ENCODE data around the gene DCAF4. TPM values are rescaled to one million over a fixed set of nuclear protein-coding genes. Genes with fewer than 3 reads are reported as not detected.

DCAF4 gene
- total and polyA plus RNA-seq, 2 donors from 2014 or later = 11.0 to 23.1 TPM

DNA sequence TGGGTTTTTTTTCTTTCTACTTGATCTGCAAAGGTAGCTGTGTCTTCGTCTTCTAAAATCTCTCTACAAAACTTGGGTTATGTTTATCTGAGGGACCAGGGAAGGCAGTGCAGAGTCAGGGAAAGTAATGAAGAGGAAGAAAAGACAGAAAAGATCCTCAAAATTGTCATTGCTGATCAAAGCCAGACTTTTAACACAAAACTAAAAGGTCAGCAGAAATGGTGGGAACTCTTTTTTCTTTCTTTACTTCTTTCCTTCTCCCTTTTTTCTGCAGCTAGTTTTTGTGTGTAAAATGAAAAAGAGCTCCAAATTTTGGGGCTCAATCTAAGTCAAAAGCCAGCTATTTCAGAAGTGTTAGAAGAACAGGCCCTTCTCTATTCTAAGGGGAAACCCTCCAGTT is 44.2 kb upstream of the DCAF4 start:
- Histone ChIP-seq H3K9me3 (ENCODE audit: control insufficient read depth in 2 of 3, insufficient read depth in 1 of 3, low read length in 3 of 3) (peaks cover 0 to 3% (median 0%) of the 10 kb centered on the region in 3 donors), H3K4me3 (ENCODE audit: low read length in 3 of 3) (no peak overlapping the region), H3K4me1 (ENCODE audit: control insufficient read depth in 2 of 3, insufficient read depth in 2 of 3, low read depth in 1 of 3, low read length in 3 of 3) (peaks cover 0 to 8% (median 0%) of the 10 kb centered on the region in 3 donors), H3K27me3 (ENCODE audit: control insufficient read depth, insufficient read depth, low read length) (no peaks in the 10 kb centered on the region), H3K36me3 (ENCODE audit: control insufficient read depth in 2 of 3, insufficient read depth in 3 of 3, low read length in 3 of 3) (no peaks in the 10 kb centered on the region), H3K27ac (ENCODE audit: low read depth in 2 of 2, low read length in 2 of 2) (no peak overlapping the region), H3K9ac (ENCODE audit: low read length in 3 of 3) (no peak overlapping the region)
- FAIRE-seq = no peak
- TF ChIP-seq, protein P1, sequence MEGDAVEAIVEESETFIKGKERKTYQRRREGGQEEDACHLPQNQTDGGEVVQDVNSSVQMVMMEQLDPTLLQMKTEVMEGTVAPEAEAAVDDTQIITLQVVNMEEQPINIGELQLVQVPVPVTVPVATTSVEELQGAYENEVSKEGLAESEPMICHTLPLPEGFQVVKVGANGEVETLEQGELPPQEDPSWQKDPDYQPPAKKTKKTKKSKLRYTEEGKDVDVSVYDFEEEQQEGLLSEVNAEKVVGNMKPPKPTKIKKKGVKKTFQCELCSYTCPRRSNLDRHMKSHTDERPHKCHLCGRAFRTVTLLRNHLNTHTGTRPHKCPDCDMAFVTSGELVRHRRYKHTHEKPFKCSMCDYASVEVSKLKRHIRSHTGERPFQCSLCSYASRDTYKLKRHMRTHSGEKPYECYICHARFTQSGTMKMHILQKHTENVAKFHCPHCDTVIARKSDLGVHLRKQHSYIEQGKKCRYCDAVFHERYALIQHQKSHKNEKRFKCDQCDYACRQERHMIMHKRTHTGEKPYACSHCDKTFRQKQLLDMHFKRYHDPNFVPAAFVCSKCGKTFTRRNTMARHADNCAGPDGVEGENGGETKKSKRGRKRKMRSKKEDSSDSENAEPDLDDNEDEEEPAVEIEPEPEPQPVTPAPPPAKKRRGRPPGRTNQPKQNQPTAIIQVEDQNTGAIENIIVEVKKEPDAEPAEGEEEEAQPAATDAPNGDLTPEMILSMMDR (IDR thresholded peaks at IDR 0.05; ENCODE audit: borderline replicate concordance, extremely low read depth, insufficient read depth) = no peak
- intact Hi-C loops (cut with DNase I) = no loop called here
- DNase-seq = no peak

DNA sequence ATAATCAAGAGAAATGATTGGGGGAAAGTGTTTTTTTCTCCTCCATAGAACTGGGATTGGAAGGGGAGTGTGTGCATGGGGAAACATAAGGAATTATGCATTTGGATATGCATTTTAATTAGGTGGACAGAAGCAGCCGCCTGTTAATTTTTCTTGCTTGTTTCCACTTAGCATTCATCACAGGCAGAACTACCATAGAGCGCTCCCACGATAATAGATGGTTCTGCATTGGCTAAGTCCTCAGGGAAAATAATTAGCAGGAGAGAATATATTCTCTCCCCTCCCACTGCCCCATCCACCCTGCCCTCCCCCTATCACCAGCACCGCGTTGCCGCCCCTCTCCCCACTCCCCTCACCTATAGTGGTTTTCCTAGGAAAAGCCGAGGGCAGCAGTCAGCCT is 43.8 kb upstream of the DCAF4 start:
- H3K9me3 ChIP-seq (ENCODE audit: control insufficient read depth in 2 of 3, insufficient read depth in 1 of 3, low read length in 3 of 3) = peaks cover 0 to 3% (median 0%) of the 10 kb centered on the region in 3 donors
- H3K27ac ChIP-seq (ENCODE audit: low read depth in 2 of 2, low read length in 2 of 2) = no peak overlapping the region
- no peak overlapping the region for H3K9ac ChIP-seq (ENCODE audit: low read length in 3 of 3)
- no peaks in the 10 kb centered on the region for H3K27me3 ChIP-seq (ENCODE audit: control insufficient read depth, insufficient read depth, low read length)
- intact Hi-C loops (cut with DNase I) = no loop called here
- peaks cover 0 to 8% (median 0%) of the 10 kb centered on the region in 3 donors for H3K4me1 ChIP-seq (ENCODE audit: control insufficient read depth in 2 of 3, insufficient read depth in 2 of 3, low read depth in 1 of 3, low read length in 3 of 3)
- no peaks in the 10 kb centered on the region for H3K36me3 ChIP-seq (ENCODE audit: control insufficient read depth in 2 of 3, insufficient read depth in 3 of 3, low read length in 3 of 3)
- FAIRE-seq (no peak), DNase-seq (no peak)
- H3K4me3 ChIP-seq (ENCODE audit: low read length in 3 of 3) = no peak overlapping the region
- TF ChIP-seq, protein P1 (IDR thresholded peaks at IDR 0.05; ENCODE audit: borderline replicate concordance, extremely low read depth, insufficient read depth) = no peak

DNA sequence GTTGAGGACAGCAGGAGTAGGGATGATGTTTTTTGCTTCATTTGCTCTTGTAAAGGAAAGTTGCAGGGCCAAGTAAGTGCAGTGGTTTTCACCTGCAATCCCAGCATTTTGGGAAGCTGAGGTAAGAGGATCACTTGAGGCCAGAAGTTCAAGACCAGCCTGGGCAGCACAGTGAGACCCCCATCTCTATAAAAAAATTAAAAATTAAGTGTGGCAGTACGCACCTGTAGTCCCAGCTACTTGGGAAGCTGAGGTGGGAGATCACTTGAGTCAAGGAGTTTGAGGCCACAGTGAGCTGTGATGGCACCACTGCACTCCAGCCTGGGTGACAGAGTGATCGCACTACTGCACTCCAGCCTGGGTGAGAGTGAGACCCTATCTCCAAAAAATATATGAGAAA is 43.2 kb upstream of the DCAF4 start:
- Histone ChIP-seq H3K36me3 (ENCODE audit: control insufficient read depth in 2 of 3, insufficient read depth in 3 of 3, low read length in 3 of 3) (no peaks in the 10 kb centered on the region), H3K9ac (ENCODE audit: low read length in 3 of 3) (no peak overlapping the region), H3K4me1 (ENCODE audit: control insufficient read depth in 2 of 3, insufficient read depth in 2 of 3, low read depth in 1 of 3, low read length in 3 of 3) (peaks cover 0 to 9% (median 0%) of the 10 kb centered on the region in 3 donors), H3K27ac (ENCODE audit: low read depth in 2 of 2, low read length in 2 of 2) (no peak overlapping the region), H3K4me3 (ENCODE audit: low read length in 3 of 3) (no peak overlapping the region), H3K9me3 (ENCODE audit: control insufficient read depth in 2 of 3, insufficient read depth in 1 of 3, low read length in 3 of 3) (peaks cover 0 to 3% (median 0%) of the 10 kb centered on the region in 3 donors), H3K27me3 (ENCODE audit: control insufficient read depth, insufficient read depth, low read length) (no peaks in the 10 kb centered on the region)
- intact Hi-C loops (cut with DNase I) = no loop called here
- DNase-seq (no peak), FAIRE-seq (no peak)
- TF ChIP-seq, protein P1 (IDR thresholded peaks at IDR 0.05; ENCODE audit: borderline replicate concordance, extremely low read depth, insufficient read depth) = no peak

GRCh38 chr14:72883961-72884360 is 42.3 kb upstream of the DCAF4 start:
- H3K9ac ChIP-seq (ENCODE audit: low read length in 3 of 3) = no peak overlapping the region
- FAIRE-seq = no peak
- intact Hi-C loops (cut with DNase I) = no loop called here

More at GRCh38 chr14:72883961-72884360, 42.3 kb upstream of the DCAF4 start:
- no peak for DNase-seq
- no peak overlapping the region for H3K27ac ChIP-seq (ENCODE audit: low read depth in 2 of 2, low read length in 2 of 2)
- H3K36me3 ChIP-seq (ENCODE audit: control insufficient read depth in 2 of 3, insufficient read depth in 3 of 3, low read length in 3 of 3) = no peaks in the 10 kb centered on the region
- H3K27me3 ChIP-seq (ENCODE audit: control insufficient read depth, insufficient read depth, low read length) = no peaks in the 10 kb centered on the region
- peaks cover 0 to 12% (median 0%) of the 10 kb centered on the region in 3 donors for H3K4me1 ChIP-seq (ENCODE audit: control insufficient read depth in 2 of 3, insufficient read depth in 2 of 3, low read depth in 1 of 3, low read length in 3 of 3)
- peaks cover 0 to 3% (median 0%) of the 10 kb centered on the region in 3 donors for H3K9me3 ChIP-seq (ENCODE audit: control insufficient read depth in 2 of 3, insufficient read depth in 1 of 3, low read length in 3 of 3)
- TF ChIP-seq, protein P1 (IDR thresholded peaks at IDR 0.05; ENCODE audit: borderline replicate concordance, extremely low read depth, insufficient read depth) = no peak
- no peak overlapping the region for H3K4me3 ChIP-seq (ENCODE audit: low read length in 3 of 3)
